GM12878 (cell line): Measurements from ENCODE around the gene KCNK13.
"Not testable (repeated sequence)": the region's sequence is repeated elsewhere in the genome, so short reads cannot be mapped to it uniquely, and the experiment has no call there.

Experiments used
- JUNB ChIP-seq: IDR thresholded peaks from 2 replicates; pipeline ENCODE4 v1.6.1; 2016; ENCODE audit warnings: antibody characterized with exemption, mild to moderate bottlenecking
- JUND ChIP-seq: IDR thresholded peaks from 2 replicates; pipeline ENCODE4 v1.6.1; 2012; ENCODE audit warnings: low read depth, mild to moderate bottlenecking, low read length, improper control_type of control experiment, moderate library complexity
- MXI1 ChIP-seq: fragments of 150-350 bp; IDR thresholded peaks from 2 replicates; pipeline ENCODE4 v1.6.1; 2011; ENCODE audit warnings: low read depth, mild to moderate bottlenecking, inconsistent platforms, low read length, improper control_type of control experiment
- POLR2A ChIP-seq: IDR thresholded peaks from 2 replicates; pipeline ENCODE4 v1.6.1; 2011; ENCODE audit warnings: low read depth, mild to moderate bottlenecking, low read length
- POLR2AphosphoS5 ChIP-seq: IDR thresholded peaks from 2 replicates; pipeline ENCODE4 v1.6.1; 2011; ENCODE audit warnings: mild to moderate bottlenecking, low read length, inconsistent platforms
- RAD21 ChIP-seq: IDR thresholded peaks from 2 replicates; pipeline ENCODE4 v1.6.1; 2011; ENCODE audit warnings: mild to moderate bottlenecking, low read depth, low read length, moderate library complexity; ENCODE audit not compliant: insufficient read depth
- RFX5 ChIP-seq: IDR thresholded peaks from 2 replicates; pipeline ENCODE4 v1.6.1; 2011; ENCODE audit warnings: low read depth, low read length, improper control_type of control experiment
- SMAD1 ChIP-seq: fragments of 450-650 bp; IDR thresholded peaks from 2 replicates; pipeline ENCODE4 v1.6.1; 2018; ENCODE audit warnings: mild to moderate bottlenecking, low read depth; ENCODE audit not compliant: partially characterized antibody
- SRF ChIP-seq, 2 experiments: IDR thresholded peaks; 2 replicates each; pipeline ENCODE4 v1.6.1; 2011; ENCODE audit warnings: low read depth in 2 of 2, low read length in 2 of 2, mild to moderate bottlenecking in 1 of 2, moderate library complexity in 1 of 2
- TAF1 ChIP-seq: IDR thresholded peaks from 2 replicates; pipeline ENCODE4 v1.6.1; 2011; ENCODE audit warnings: mild to moderate bottlenecking, low read depth, low read length, borderline replicate concordance
- TF ChIP-seq, protein P1 (sequence below), 3 experiments: IDR thresholded peaks in 2 of 3; conservative IDR thresholded peaks in 1 of 3; 2 replicates each; pipeline ENCODE4 v1.5.1; 2011; ENCODE audit warnings: low read depth in 3 of 3, low read length in 3 of 3, mild to moderate bottlenecking in 3 of 3, control low read depth in 2 of 3, moderate library complexity in 2 of 3, inconsistent platforms in 1 of 3, mixed read lengths in 1 of 3; ENCODE audit not compliant: control insufficient read depth in 2 of 3, insufficient read depth in 1 of 3; ENCODE audit errors: extremely low read depth in 1 of 3

DNA sequence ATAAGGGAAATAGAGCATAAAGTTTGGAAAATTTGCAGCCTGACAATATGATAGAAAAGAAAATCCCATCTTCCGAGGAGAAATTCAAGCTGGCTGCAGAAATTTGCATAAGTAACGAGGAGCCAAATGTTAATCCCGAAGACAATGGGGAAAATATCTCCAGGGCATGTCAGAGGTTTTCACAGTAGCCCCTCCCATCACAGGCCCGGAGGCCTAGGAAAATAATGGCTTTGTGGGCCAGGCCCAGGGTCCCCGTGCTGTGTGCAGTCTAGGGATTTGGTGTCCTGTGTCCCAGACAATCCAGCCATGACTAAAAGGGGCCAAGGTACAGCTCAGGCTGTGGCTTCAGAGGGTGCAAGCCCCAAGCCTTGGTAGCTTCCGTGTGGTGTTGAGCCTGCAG is 27.7 kb downstream of the KCNK13 start:
- not testable (repeated sequence) for TF ChIP-seq RFX5; SMAD1; SRF (IDR thresholded peaks at IDR 0.05; ENCODE audit: low read depth in 2 of 2, low read length in 2 of 2); MXI1; JUNB; TAF1; JUND; POLR2A; RAD21; POLR2AphosphoS5
- TF ChIP-seq, protein P1, sequence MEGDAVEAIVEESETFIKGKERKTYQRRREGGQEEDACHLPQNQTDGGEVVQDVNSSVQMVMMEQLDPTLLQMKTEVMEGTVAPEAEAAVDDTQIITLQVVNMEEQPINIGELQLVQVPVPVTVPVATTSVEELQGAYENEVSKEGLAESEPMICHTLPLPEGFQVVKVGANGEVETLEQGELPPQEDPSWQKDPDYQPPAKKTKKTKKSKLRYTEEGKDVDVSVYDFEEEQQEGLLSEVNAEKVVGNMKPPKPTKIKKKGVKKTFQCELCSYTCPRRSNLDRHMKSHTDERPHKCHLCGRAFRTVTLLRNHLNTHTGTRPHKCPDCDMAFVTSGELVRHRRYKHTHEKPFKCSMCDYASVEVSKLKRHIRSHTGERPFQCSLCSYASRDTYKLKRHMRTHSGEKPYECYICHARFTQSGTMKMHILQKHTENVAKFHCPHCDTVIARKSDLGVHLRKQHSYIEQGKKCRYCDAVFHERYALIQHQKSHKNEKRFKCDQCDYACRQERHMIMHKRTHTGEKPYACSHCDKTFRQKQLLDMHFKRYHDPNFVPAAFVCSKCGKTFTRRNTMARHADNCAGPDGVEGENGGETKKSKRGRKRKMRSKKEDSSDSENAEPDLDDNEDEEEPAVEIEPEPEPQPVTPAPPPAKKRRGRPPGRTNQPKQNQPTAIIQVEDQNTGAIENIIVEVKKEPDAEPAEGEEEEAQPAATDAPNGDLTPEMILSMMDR (IDR thresholded peaks at IDR 0.05 in 2 of 3, conservative IDR thresholded peaks at IDR 0.05 in 1 of 3; ENCODE audit: control insufficient read depth in 2 of 3, extremely low read depth in 1 of 3, insufficient read depth in 1 of 3, low read depth in 3 of 3, low read length in 3 of 3): not testable (repeated sequence)
